ENCODE results near the gene VPREB1.

The VPREB1 gene

GRCh38 chr22:22244316-22245250, at the start of gene VPREB1:
TSS of gene VPREB1 (plus strand) at chr22:22244786. CDS start at chr22:22244814, 28 bp downstream.
- H3K27me3 ChIP-seq (ENCODE audit: control insufficient read depth, insufficient read depth, low read length): no peaks in the 10 kb centered on the region
- H3K9ac ChIP-seq (ENCODE audit: low read length): no peak within 1 kb of the TSS
- H3K4me3 ChIP-seq (ENCODE audit: low read length): no peak within 1 kb of the TSS
- H3K4me1 ChIP-seq (ENCODE audit: control insufficient read depth, insufficient read depth, low read length): no peaks in the 10 kb centered on the region
- H3K36me3 ChIP-seq (ENCODE audit: control insufficient read depth, insufficient read depth, low read length): no peaks in the 10 kb centered on the region
- H3K27ac ChIP-seq (ENCODE audit: low read depth, low read length): no peak within 1 kb of the TSS

- Histone ChIP-seq H3K9ac (ENCODE audit: low read length) (no peak overlapping the region), H3K27ac (ENCODE audit: low read depth, low read length) (no peak overlapping the region), H3K4me1 (ENCODE audit: control insufficient read depth, insufficient read depth, low read length) (no peaks in the 10 kb centered on the region), H3K36me3 (ENCODE audit: control insufficient read depth, insufficient read depth, low read length) (no peaks in the 10 kb centered on the region), H3K4me3 (ENCODE audit: low read length) (no peak overlapping the region), H3K27me3 (ENCODE audit: control insufficient read depth, insufficient read depth, low read length) (peaks cover 5% of the 10 kb centered on the region)
These were observed 49.7 kb upstream of the VPREB1 start for GRCh38 chr22:22194931-22195264.

- no peaks in the 10 kb centered on the region for H3K4me1 ChIP-seq (ENCODE audit: control insufficient read depth, insufficient read depth, low read length)
- H3K27ac ChIP-seq (ENCODE audit: low read depth, low read length): no peak overlapping the region
- H3K9ac ChIP-seq (ENCODE audit: low read length): no peak overlapping the region
- H3K27me3 ChIP-seq (ENCODE audit: control insufficient read depth, insufficient read depth, low read length): peaks cover 5% of the 10 kb centered on the region
- H3K36me3 ChIP-seq (ENCODE audit: control insufficient read depth, insufficient read depth, low read length): no peaks in the 10 kb centered on the region
- no peak overlapping the region for H3K4me3 ChIP-seq (ENCODE audit: low read length)
These were observed 49.1 kb upstream of the VPREB1 start for GRCh38 chr22:22195265-22196017.

- Histone ChIP-seq H3K9ac (ENCODE audit: low read length) (no peak overlapping the region), H3K4me1 (ENCODE audit: control insufficient read depth, insufficient read depth, low read length) (no peaks in the 10 kb centered on the region), H3K27me3 (ENCODE audit: control insufficient read depth, insufficient read depth, low read length) (peaks cover 5% of the 10 kb centered on the region), H3K27ac (ENCODE audit: low read depth, low read length) (no peak overlapping the region), H3K4me3 (ENCODE audit: low read length) (no peak overlapping the region), H3K36me3 (ENCODE audit: control insufficient read depth, insufficient read depth, low read length) (no peaks in the 10 kb centered on the region)
These were observed 48.5 kb upstream of the VPREB1 start for GRCh38 chr22:22196018-22196533.

- peaks cover 5% of the 10 kb centered on the region for H3K27me3 ChIP-seq (ENCODE audit: control insufficient read depth, insufficient read depth, low read length)
These were observed 47.6 kb upstream of the VPREB1 start for GRCh38 chr22:22196833-22197477.

GRCh38 chr22:22197993-22198402, 46.6 kb upstream of the VPREB1 start:
- Histone ChIP-seq H3K9ac (ENCODE audit: low read length) (no peak overlapping the region), H3K27ac (ENCODE audit: low read depth, low read length) (no peak overlapping the region), H3K4me1 (ENCODE audit: control insufficient read depth, insufficient read depth, low read length) (no peaks in the 10 kb centered on the region), H3K27me3 (ENCODE audit: control insufficient read depth, insufficient read depth, low read length) (peaks cover 5% of the 10 kb centered on the region), H3K36me3 (ENCODE audit: control insufficient read depth, insufficient read depth, low read length) (no peaks in the 10 kb centered on the region), H3K4me3 (ENCODE audit: low read length) (no peak overlapping the region)

More at GRCh38 chr22:22196833-22197477, 47.6 kb upstream of the VPREB1 start:
- no peaks in the 10 kb centered on the region for H3K4me1 ChIP-seq (ENCODE audit: control insufficient read depth, insufficient read depth, low read length)
- no peak overlapping the region for H3K4me3 ChIP-seq (ENCODE audit: low read length)
- H3K9ac ChIP-seq (ENCODE audit: low read length): no peak overlapping the region
- no peaks in the 10 kb centered on the region for H3K36me3 ChIP-seq (ENCODE audit: control insufficient read depth, insufficient read depth, low read length)
- H3K27ac ChIP-seq (ENCODE audit: low read depth, low read length): no peak overlapping the region

GRCh38 chr22:22198751-22199150, 45.8 kb upstream of the VPREB1 start:
- H3K27me3 ChIP-seq (ENCODE audit: control insufficient read depth, insufficient read depth, low read length): peaks cover 5% of the 10 kb centered on the region
- H3K4me3 ChIP-seq (ENCODE audit: low read length): no peak overlapping the region
- H3K4me1 ChIP-seq (ENCODE audit: control insufficient read depth, insufficient read depth, low read length): no peaks in the 10 kb centered on the region
- no peak overlapping the region for H3K27ac ChIP-seq (ENCODE audit: low read depth, low read length)
- H3K9ac ChIP-seq (ENCODE audit: low read length): no peak overlapping the region
- no peaks in the 10 kb centered on the region for H3K36me3 ChIP-seq (ENCODE audit: control insufficient read depth, insufficient read depth, low read length)

GRCh38 chr22:22199634-22200033, 45.0 kb upstream of the VPREB1 start:
- Histone ChIP-seq H3K4me1 (ENCODE audit: control insufficient read depth, insufficient read depth, low read length) (no peaks in the 10 kb centered on the region), H3K36me3 (ENCODE audit: control insufficient read depth, insufficient read depth, low read length) (no peaks in the 10 kb centered on the region), H3K4me3 (ENCODE audit: low read length) (no peak overlapping the region), H3K27me3 (ENCODE audit: control insufficient read depth, insufficient read depth, low read length) (peaks cover 5% of the 10 kb centered on the region), H3K27ac (ENCODE audit: low read depth, low read length) (no peak overlapping the region), H3K9ac (ENCODE audit: low read length) (no peak overlapping the region)

GRCh38 chr22:22200569-22201184, 43.9 kb upstream of the VPREB1 start:
- no peak overlapping the region for H3K27ac ChIP-seq (ENCODE audit: low read depth, low read length)
- H3K36me3 ChIP-seq (ENCODE audit: control insufficient read depth, insufficient read depth, low read length): no peaks in the 10 kb centered on the region
- no peak overlapping the region for H3K4me3 ChIP-seq (ENCODE audit: low read length)
- H3K9ac ChIP-seq (ENCODE audit: low read length): no peak overlapping the region
- peaks cover 5% of the 10 kb centered on the region for H3K27me3 ChIP-seq (ENCODE audit: control insufficient read depth, insufficient read depth, low read length)
- no peaks in the 10 kb centered on the region for H3K4me1 ChIP-seq (ENCODE audit: control insufficient read depth, insufficient read depth, low read length)

- no peak overlapping the region for H3K4me3 ChIP-seq (ENCODE audit: low read length)
- H3K27ac ChIP-seq (ENCODE audit: low read depth, low read length): no peak overlapping the region
- no peaks in the 10 kb centered on the region for H3K4me1 ChIP-seq (ENCODE audit: control insufficient read depth, insufficient read depth, low read length)
- H3K27me3 ChIP-seq (ENCODE audit: control insufficient read depth, insufficient read depth, low read length): peaks cover 5% of the 10 kb centered on the region
- H3K9ac ChIP-seq (ENCODE audit: low read length): no peak overlapping the region
- H3K36me3 ChIP-seq (ENCODE audit: control insufficient read depth, insufficient read depth, low read length): no peaks in the 10 kb centered on the region
These were observed 43.2 kb upstream of the VPREB1 start for GRCh38 chr22:22201185-22201929.

- Histone ChIP-seq H3K36me3 (ENCODE audit: control insufficient read depth, insufficient read depth, low read length) (no peaks in the 10 kb centered on the region), H3K9ac (ENCODE audit: low read length) (no peak overlapping the region), H3K4me1 (ENCODE audit: control insufficient read depth, insufficient read depth, low read length) (no peaks in the 10 kb centered on the region), H3K27ac (ENCODE audit: low read depth, low read length) (no peak overlapping the region), H3K27me3 (ENCODE audit: control insufficient read depth, insufficient read depth, low read length) (peaks cover 5% of the 10 kb centered on the region), H3K4me3 (ENCODE audit: low read length) (no peak overlapping the region)
These were observed 42.6 kb upstream of the VPREB1 start for GRCh38 chr22:22201930-22202343.
